HepG2 (cell line): ENCODE measurements around the gene CACNA1G. TPM values are rescaled to one million over a fixed set of nuclear protein-coding genes. Genes with fewer than 3 reads are reported as not detected.

Source experiments
- AGO2 ChIP-seq: fragments of 200-400 bp; formaldehyde crosslinking; optimal IDR thresholded peaks from 2 replicates; pipeline ENCODE3; 2017; ENCODE audit warnings: mild to moderate bottlenecking, low read depth, low read length, moderate library complexity
- ARID4A ChIP-seq: sonication (generic); formaldehyde crosslinking; IDR thresholded peaks from 2 replicates; pipeline ENCODE4 v1.5.0; 2020; ENCODE audit warnings: mild to moderate bottlenecking, missing genetic modification reagents, borderline replicate concordance
- ARID5B ChIP-seq: IDR thresholded peaks from 2 replicates; pipeline ENCODE4 v1.4.0; 2020; ENCODE audit warnings: mild to moderate bottlenecking, missing genetic modification reagents
- CENPT ChIP-seq: sonication (generic); formaldehyde crosslinking; IDR thresholded peaks from 2 replicates; pipeline ENCODE4 v1.8.0; 2022; ENCODE audit warnings: low read depth, mild to moderate bottlenecking, moderate library complexity, missing genetic modification reagents
- HIVEP1 ChIP-seq: sonication (generic); formaldehyde crosslinking; IDR thresholded peaks from 2 replicates; pipeline ENCODE4 v1.4.0; 2020; ENCODE audit warnings: mild to moderate bottlenecking, missing genetic modification reagents
- MYNN ChIP-seq: sonication (generic); formaldehyde crosslinking; IDR thresholded peaks from 2 replicates; pipeline ENCODE4 v1.4.0; 2020; ENCODE audit warnings: mild to moderate bottlenecking, low read depth, missing genetic modification reagents
- NKX3-1 ChIP-seq: sonication (generic); formaldehyde crosslinking; IDR thresholded peaks from 2 replicates; pipeline ENCODE4 v1.5.0; 2020; ENCODE audit warnings: missing genetic modification reagents
- RXRA ChIP-seq: sonication (generic); formaldehyde crosslinking; IDR thresholded peaks from 2 replicates; pipeline ENCODE4 v1.5.1; 2020; ENCODE audit warnings: missing genetic modification reagents
- TEF ChIP-seq: sonication (generic); formaldehyde crosslinking; IDR thresholded peaks from 2 replicates; pipeline ENCODE4 v1.5.0; 2020; ENCODE audit warnings: missing genetic modification reagents
- WIZ ChIP-seq: sonication (generic); formaldehyde crosslinking; IDR thresholded peaks from 2 replicates; pipeline ENCODE4 v1.5.1; 2020; ENCODE audit warnings: mild to moderate bottlenecking, missing genetic modification reagents
- ZNF44 ChIP-seq: sonication (generic); formaldehyde crosslinking; IDR thresholded peaks from 2 replicates; pipeline ENCODE4 v1.5.1; 2020; ENCODE audit warnings: mild to moderate bottlenecking, missing genetic modification reagents
- ZNF652 ChIP-seq: IDR thresholded peaks from 2 replicates; pipeline ENCODE4 v1.6.1; 2016; ENCODE audit warnings: low read depth, borderline replicate concordance
- ZNF660 ChIP-seq: sonication (generic); formaldehyde crosslinking; IDR thresholded peaks from 2 replicates; pipeline ENCODE4 v1.5.1; 2020; ENCODE audit warnings: mild to moderate bottlenecking, low read depth, missing genetic modification reagents, borderline replicate concordance
- ZSCAN5A ChIP-seq: sonication (generic); formaldehyde crosslinking; IDR thresholded peaks from 2 replicates; pipeline ENCODE4 v1.8.0; 2022; ENCODE audit warnings: mild to moderate bottlenecking, missing genetic modification reagents, borderline replicate concordance
- polyA plus RNA-seq, 8 experiments: library from polyadenylated mRNA; depleted of rRNA in 3 of 8; stranded (reverse) in 7 of 8; unstranded in 1 of 8; fragments of >200 nt; fragmentation: Illumina TruSeq in 4 of 8; extraction: Trizol in 4 of 8; gene quantifications; 2 replicates each; pipeline versions ENCODE4 v1.2.1 to v1.2.3, GENCODE V29; 2011 to 2016; ENCODE audit warnings: low read depth in 4 of 8, missing spikeins in 1 of 8, mixed read lengths in 1 of 8; ENCODE audit not compliant: insufficient read depth in 1 of 8
- total RNA-seq, 5 experiments: library from RNA; depleted of rRNA; stranded (reverse); fragments of >200 nt; fragmentation: Illumina TruSeq; extraction: Trizol; gene quantifications; 2 replicates each; pipeline ENCODE4 v1.2.3, GENCODE V29; 2016; ENCODE audit warnings: low read depth in 1 of 5
- TF ChIP-seq, protein P1 (sequence below): sonication (generic); formaldehyde crosslinking; conservative IDR thresholded peaks from 2 replicates; pipeline ENCODE4 v1.8.0; 2022; ENCODE audit warnings: mild to moderate bottlenecking, moderate library complexity, missing genetic modification reagents

Gene CACNA1G
- total and polyA plus RNA-seq, 2 of the 13 experiments (the other 11 are each of a cell fraction or from before 2014, with no cell fraction given) = 0.02 TPM; not detected in 1

DNA sequence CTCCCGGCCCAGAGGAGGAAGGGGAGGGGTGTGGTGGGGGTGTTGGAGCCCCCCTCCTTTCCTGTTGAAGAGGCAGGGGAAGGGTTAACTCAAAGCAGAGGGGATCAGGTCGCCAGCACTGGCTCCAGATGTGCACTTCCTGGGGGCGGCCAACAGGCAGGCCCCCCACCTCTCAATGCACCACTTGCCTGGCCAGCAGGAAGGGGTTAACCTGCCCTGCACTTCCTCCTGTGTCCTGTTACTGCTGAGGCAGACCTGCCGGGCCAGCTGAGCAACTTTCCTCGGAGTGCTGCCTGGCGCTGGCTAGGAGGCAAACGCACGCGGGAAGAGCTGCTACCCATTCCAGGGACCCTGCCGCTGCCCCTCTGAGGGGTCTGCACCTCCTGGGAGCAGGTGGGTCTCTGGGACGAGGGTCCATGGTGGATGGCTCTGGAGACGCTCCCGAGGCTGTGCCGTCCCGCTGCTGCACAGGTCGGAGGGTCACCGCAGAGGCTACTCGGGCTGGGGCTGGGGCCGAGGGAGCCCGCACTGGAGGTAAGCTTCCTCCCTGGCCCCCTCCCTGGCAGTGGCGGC is 28.0 kb upstream of the CACNA1G start, which contains the start of gene EPN3 (continued):
- TF ChIP-seq ARID4A (CRISPR knock-in tag) (peak; percentile 31; the same call in 1 of the 2 replicates), AGO2 (peak; percentile 55), RXRA (CRISPR knock-in tag) (no peak), ZSCAN5A (no peak), TEF (CRISPR knock-in tag) (no peak), ARID5B (no peak), MYNN (CRISPR knock-in tag) (no peak), WIZ (no peak), ZNF44 (CRISPR knock-in tag) (no peak), ZNF652 (CRISPR knock-in tag) (peak; percentile 95), HIVEP1 (CRISPR knock-in tag) (no peak), NKX3-1 (no peak), CENPT (CRISPR knock-in tag) (no peak), ZNF660 (CRISPR knock-in tag) (no peak)
- TF ChIP-seq, protein P1, sequence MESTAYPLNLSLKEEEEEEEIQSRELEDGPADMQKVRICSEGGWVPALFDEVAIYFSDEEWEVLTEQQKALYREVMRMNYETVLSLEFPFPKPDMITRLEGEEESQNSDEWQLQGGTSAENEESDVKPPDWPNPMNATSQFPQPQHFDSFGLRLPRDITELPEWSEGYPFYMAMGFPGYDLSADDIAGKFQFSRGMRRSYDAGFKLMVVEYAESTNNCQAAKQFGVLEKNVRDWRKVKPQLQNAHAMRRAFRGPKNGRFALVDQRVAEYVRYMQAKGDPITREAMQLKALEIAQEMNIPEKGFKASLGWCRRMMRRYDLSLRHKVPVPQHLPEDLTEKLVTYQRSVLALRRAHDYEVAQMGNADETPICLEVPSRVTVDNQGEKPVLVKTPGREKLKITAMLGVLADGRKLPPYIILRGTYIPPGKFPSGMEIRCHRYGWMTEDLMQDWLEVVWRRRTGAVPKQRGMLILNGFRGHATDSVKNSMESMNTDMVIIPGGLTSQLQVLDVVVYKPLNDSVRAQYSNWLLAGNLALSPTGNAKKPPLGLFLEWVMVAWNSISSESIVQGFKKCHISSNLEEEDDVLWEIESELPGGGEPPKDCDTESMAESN (CRISPR knock-in tag) = no peak
